Kidney tubule cell (primary cell): ENCODE data around the gene MPRIP.
A peak's percentile ranks its signal among the peaks of the same experiment; 100 is the strongest.

ENCODE experiments used
- DNase-seq: peaks from one replicate; pipeline ENCODE4 v3.0.0-alpha.2; 2018; ENCODE audit warnings: low spot score

MPRIP gene

DNA sequence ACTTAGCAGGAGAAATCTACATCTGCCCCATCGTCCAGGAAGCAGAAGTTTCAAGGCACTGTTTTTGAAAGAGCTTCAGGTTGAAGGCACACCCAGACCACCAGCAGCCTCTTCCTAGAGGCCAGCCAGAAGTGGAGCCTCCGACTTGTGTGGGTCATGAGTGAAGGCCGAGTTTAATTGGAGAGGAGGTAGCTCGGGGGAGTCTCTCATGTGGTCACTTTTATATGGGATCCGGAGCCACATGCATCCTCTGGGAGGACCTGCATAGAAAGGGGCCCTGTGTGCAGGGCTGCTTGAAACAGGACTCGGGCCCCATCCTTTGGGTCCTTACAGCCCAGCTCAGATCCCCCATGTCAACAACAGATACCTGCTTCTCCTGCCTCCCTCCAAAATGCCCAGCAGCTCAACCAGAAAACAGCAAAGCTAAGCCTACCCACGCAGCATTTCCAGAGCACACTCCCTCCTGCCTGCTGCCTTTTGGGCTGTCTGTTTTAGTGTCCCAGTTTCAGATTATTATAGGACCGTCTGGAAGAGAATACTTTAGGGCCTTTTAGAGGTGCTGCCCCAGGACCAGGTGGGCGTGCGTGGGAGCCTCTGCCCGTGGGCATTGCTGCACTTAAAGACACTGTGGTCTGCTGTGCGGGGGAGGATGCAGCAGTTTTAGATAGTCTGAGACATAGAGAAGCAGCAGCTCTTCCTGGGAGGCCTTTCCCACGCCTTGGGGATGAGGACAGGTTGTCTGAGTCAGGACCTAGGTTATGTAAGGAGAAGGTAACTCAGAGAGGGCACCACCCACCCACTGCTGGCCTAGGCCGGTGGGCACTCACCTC lies 29.5 kb downstream of the MPRIP start:
- peak; percentile 44 for DNase-seq

GRCh38 chr17:17072546-17072945 lies 30.3 kb downstream of the MPRIP start:
- DNase-seq, result no peak

- DNase-seq, result no peak
Observed at GRCh38 chr17:17073030-17073564, 30.8 kb downstream of the MPRIP start.

DNA sequence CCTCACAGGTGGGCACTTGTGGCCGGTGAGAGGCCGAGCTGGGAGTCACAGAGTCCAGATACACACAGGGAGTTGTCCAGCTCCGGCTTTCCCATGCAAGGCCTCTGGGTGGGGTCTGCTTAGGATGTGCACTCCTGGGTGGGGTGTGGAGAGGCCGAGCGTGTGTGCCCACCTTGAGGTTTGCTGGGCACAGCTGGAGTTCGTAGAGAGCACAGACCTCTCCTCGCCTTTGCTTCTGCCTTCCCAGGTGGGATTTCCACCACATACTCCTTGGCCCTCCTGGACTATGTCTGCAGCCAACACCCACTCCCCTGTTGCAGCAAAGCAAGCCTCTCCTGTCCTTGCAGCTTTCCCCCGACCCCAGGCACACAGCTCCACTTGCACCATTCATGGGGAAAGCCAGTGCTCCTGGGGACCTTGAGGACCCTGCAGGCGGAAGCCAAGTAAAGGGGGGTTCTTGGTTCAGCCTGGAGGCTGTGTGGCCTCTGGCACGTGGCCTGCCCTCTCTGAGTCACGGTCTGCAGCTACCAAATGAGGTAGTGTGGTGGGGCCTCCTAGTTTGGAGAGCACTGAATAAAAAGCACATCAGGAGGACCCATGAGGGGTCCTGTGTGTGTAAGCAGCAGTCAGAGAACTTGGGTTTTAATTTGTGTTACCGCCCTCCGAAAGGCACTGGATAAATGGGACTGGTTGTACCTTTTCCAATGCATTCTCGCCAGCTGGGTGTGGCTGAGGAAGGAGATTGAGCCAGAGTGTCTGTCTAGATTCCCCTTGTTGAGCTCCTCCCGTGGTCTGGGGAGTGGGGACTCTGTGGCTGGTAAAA lies 31.5 kb downstream of the MPRIP start:
- no peak for DNase-seq

- peak; percentile 45 for DNase-seq
Observed at GRCh38 chr17:17075125-17075781, 33.0 kb downstream of the MPRIP start.

DNA sequence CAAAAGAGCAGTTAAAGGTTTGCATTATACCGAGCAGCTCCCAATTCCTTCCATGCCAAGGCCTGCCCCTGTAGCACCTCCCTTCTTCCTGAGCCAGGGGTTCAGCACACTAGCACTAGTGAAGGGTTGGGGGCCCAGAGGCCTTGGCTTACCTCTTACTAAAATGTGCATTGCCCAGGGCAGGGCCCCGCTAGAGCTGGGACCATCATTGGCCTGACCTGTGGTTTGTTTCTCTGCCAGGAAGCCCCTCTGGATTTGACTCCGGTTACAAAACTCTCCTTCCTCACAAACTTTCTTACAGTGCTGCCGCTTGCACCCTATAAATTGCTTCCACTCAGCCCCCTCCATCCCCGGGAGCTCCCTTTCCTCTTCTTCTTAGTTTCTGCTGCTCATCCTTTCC lies 33.8 kb downstream of the MPRIP start:
- DNase-seq, result no peak

- DNase-seq, result no peak
Observed at GRCh38 chr17:17077101-17077500, 34.8 kb downstream of the MPRIP start.

GRCh38 chr17:17077861-17078732 lies 35.8 kb downstream of the MPRIP start:
- DNase-seq, result peak; percentile 18

- no peak for DNase-seq
Observed at GRCh38 chr17:17078832-17079231, 36.6 kb downstream of the MPRIP start.

DNA sequence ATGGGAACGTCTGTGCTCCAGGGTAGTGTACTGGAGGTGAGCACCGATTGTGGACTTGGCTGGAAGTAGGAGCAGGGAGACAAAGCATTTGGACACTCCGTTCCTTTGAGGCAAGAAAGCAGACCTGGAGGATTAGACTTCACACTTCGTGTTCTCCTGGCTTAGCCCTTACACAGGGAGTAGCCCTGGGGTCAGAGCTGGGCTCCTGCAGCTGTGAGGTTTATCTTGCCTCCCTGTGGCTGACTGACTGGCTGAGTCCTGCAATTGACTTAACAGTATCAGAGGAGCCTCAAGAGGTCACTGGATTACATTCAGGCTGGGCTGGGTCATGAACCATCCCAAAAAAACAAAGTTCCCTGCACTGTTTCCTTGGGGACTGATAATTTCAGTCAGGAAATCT lies 37.1 kb downstream of the MPRIP start:
- no peak for DNase-seq

DNA sequence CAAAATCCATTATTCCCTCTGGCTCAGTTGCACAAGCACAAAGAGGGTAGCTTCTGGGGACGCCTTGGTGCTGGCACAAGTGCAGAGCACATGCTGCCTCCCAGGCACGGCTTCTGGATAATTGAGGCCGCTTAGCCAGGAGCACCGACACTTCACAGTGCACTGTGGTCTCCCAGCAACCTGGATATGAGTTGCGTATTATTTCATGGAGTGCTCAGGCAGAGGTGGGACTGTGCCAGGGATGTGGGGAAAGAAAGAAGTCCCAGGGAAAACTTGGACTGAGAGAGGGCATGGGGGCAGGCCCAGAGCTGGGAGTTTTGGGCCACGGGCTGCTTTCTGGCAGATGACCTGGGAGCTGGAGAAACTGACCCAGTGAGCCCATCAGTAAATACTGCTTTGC lies 37.5 kb downstream of the MPRIP start:
- no peak for DNase-seq

DNA sequence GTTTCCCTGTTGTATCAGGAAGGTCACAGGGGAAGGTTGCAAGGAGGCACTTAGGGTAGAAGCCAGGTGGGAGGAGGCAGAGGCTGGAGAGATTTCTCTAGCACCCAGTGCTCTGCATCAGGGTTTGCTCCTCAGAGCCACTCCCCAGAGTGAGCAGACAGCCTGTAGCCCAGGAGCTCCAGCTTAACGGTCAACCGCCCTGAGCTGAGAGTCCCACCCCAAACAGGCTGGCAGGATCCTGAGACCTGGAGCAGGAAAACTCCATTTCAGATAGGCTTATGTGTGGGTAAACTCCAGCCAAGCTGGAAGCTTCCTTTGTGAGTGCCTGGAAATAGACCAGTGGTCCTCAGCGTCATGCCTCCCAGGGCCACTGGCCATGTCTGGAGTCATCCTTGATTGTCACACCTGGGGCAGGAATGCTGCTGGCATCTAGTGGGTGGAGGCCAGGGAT lies 37.9 kb downstream of the MPRIP start:
- no peak for DNase-seq

DNA sequence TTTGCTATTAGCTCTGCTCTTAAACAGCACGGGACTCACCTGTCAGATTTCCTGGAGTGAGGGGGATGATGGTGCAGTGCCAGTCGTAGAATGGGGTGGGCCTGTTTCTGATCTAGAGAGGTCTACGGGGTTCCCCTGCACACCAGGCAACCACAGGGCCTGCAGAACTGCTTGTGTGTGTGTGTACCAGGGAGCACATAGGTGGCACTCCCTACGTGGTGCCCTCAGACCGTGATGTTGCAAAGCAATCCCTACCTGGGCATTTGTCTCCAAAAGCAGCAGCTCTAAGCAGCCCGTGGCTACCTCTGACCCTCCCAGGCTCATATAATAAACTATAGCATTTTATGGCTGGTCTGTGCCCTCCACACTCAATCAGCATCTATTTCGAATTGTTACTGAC lies 38.5 kb downstream of the MPRIP start:
- DNase-seq, result no peak

- no peak for DNase-seq
Observed at GRCh38 chr17:17081304-17081940, 39.2 kb downstream of the MPRIP start.

GRCh38 chr17:17082878-17083277 lies 40.6 kb downstream of the MPRIP start:
- no peak for DNase-seq

GRCh38 chr17:17084317-17084835 lies 42.1 kb downstream of the MPRIP start:
- no peak for DNase-seq

DNA sequence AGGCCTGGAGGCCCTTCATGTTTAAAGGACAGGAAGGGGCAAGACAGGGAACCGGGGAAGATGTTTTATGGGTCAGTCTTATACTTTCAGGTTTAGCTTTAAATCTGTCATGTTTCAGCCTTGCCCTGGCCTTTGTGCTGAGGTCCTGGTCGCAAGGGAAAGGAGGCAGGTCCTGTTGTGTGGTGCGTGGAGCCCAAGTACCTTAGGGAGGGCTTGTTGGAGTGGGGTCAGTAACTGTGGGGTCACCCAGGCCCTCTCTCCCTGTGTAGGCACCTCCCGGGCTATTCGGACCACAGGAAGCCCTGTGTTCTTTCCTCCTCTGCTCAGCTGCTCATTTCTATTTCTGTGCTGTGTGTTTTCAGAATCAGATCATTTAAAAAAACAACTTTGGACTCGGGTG lies 42.7 kb downstream of the MPRIP start:
- DNase-seq, result no peak

DNA sequence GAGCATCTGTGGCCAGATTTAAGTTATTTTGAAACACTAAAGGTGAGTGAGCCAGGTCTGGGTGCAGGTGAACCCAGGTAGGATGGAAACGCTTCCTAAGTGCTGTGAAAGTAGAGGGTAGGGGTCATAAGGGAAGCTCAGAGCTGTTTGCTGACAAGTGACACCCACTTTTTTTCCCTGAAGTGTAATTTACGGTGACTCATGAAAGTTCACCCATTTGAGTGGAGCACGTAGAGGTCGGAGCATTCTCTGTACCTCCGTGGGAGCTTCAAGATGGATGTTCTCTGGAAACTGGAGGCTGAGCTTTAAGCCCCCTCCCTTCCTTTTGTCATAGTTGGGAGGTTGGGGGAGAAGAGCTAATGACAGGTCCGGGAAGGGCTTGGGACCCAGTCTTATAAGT lies 44.3 kb downstream of the MPRIP start:
- DNase-seq, result no peak

- DNase-seq, result peak; percentile 51
Observed at GRCh38 chr17:17087424-17088015, 45.3 kb downstream of the MPRIP start.

GRCh38 chr17:17088086-17088485 lies 45.8 kb downstream of the MPRIP start:
- no peak for DNase-seq
